IMR-90 (cell line): ENCODE measurements around the gene ATG4A. TPM values are rescaled to one million over a fixed set of nuclear protein-coding genes. Genes with fewer than 3 reads are reported as not detected.

Source experiments
- ATAC-seq: fragments of 200-7000 bp; cut with Tn5 transposase; 2 replicates; pipeline ENCODE4 v1.9.1; 2020; ENCODE audit warnings: low read depth, mild to moderate bottlenecking, moderate library complexity
- BruUV-seq: library from RNA; stranded (reverse); fragments of 400-500 nt; replicated peaks from 2 replicates; lab custom pipeline; 2021; lab: Mats Ljungman, UMichigan
- CTCF ChIA-PET: fragments of 300-600 bp; formaldehyde crosslinking; extraction: SDS; loops from one replicate; lab custom pipeline; 2021; ENCODE audit warnings: antibody characterized with exemption; lab: Yijun Ruan, JAX
- POLR2A ChIA-PET: fragments of 300-600 bp; sonication (Branson Sonifier 250); formaldehyde crosslinking; loops from one replicate; lab custom pipeline; 2022; ENCODE audit warnings: antibody characterized with exemption; ENCODE audit not compliant: unreplicated experiment; lab: Charles Lee
- DNase-seq: peaks from one replicate; pipeline ENCODE4 v3.0.0; 2013
- H2AFZ ChIP-seq: replicated peaks from 2 replicates; pipeline ENCODE3; 2013; ENCODE audit warnings: low read length, mild to moderate bottlenecking; ENCODE audit not compliant: poor library complexity
- H2AK5ac ChIP-seq: 2 replicates; pipeline ENCODE4 v1.6.1; 2013; ENCODE audit warnings: low read depth, low read length, inconsistent platforms
- H2AK9ac ChIP-seq: replicated peaks from 2 replicates; pipeline ENCODE3; 2013; ENCODE audit warnings: mild to moderate bottlenecking, low read depth, low read length, moderate library complexity; ENCODE audit not compliant: poor library complexity
- H2BK120ac ChIP-seq: 2 replicates; pipeline ENCODE4 v1.6.1; 2013; ENCODE audit warnings: low read depth, low read length, inconsistent platforms
- H2BK15ac ChIP-seq: 3 replicates; pipeline ENCODE4 v1.6.1; 2013; ENCODE audit warnings: low read depth, low read length, inconsistent platforms
- H2BK20ac ChIP-seq: 2 replicates; pipeline ENCODE4 v1.6.1; 2013; ENCODE audit warnings: low read depth, mild to moderate bottlenecking, inconsistent platforms, low read length, moderate library complexity
- H2BK5ac ChIP-seq: 2 replicates; pipeline ENCODE4 v1.6.1; 2013; ENCODE audit warnings: mild to moderate bottlenecking, low read depth, low read length, inconsistent platforms; ENCODE audit not compliant: poor library complexity, severe bottlenecking
- H3K14ac ChIP-seq: replicated peaks from 2 replicates; pipeline ENCODE4 v1.6.1; 2013; ENCODE audit warnings: low read depth, low read length, inconsistent platforms
- H3K18ac ChIP-seq: 2 replicates; pipeline ENCODE4 v1.6.1; 2013; ENCODE audit warnings: low read depth, low read length, control low read depth
- H3K23ac ChIP-seq: 2 replicates; pipeline ENCODE4 v1.6.1; 2013; ENCODE audit warnings: low read depth, low read length, inconsistent platforms
- H3K27ac ChIP-seq: 2 replicates; pipeline ENCODE4 v1.5.1; 2013; ENCODE audit warnings: mild to moderate bottlenecking, control low read depth, low read length; ENCODE audit not compliant: insufficient read depth
- H3K27me3 ChIP-seq: 2 replicates; pipeline ENCODE4 v1.6.1; 2013; ENCODE audit warnings: low read length; ENCODE audit not compliant: control insufficient read depth, insufficient read depth
- H3K36me3 ChIP-seq: 2 replicates; pipeline ENCODE4 v1.6.1; 2013; ENCODE audit warnings: low read length, mixed read lengths; ENCODE audit not compliant: control insufficient read depth, insufficient read depth
- H3K4ac ChIP-seq: 2 replicates; pipeline ENCODE4 v1.6.1; 2013; ENCODE audit warnings: low read depth, low read length, inconsistent platforms
- H3K4me1 ChIP-seq: 2 replicates; pipeline ENCODE4 v1.6.1; 2013; ENCODE audit warnings: low read length, mixed read lengths; ENCODE audit not compliant: control insufficient read depth, insufficient read depth
- H3K4me2 ChIP-seq: 2 replicates; pipeline ENCODE4 v1.6.1; 2013; ENCODE audit warnings: low read depth, mild to moderate bottlenecking, control low read depth, low read length, moderate library complexity
- H3K4me3 ChIP-seq: 2 replicates; pipeline ENCODE4 v1.5.1; 2013; ENCODE audit warnings: low read depth, mild to moderate bottlenecking, control low read depth, low read length, moderate library complexity; ENCODE audit not compliant: insufficient read depth
- H3K56ac ChIP-seq: 2 replicates; pipeline ENCODE4 v1.6.1; 2013; ENCODE audit warnings: low read length, inconsistent platforms; ENCODE audit not compliant: insufficient read depth; ENCODE audit errors: extremely low read depth
- H3K79me1 ChIP-seq, 2 experiments: 2 replicates each; pipeline ENCODE4 v1.6.1; 2013; ENCODE audit warnings: low read length in 2 of 2, inconsistent platforms in 1 of 2, low read depth in 1 of 2
- H3K9ac ChIP-seq: 2 replicates; pipeline ENCODE4 v1.6.1; 2013; ENCODE audit warnings: low read depth, low read length, control low read depth
- H3K9me1 ChIP-seq: 2 replicates; pipeline ENCODE4 v1.6.1; 2013; ENCODE audit warnings: low read length, inconsistent platforms; ENCODE audit not compliant: insufficient read depth
- H3K9me3 ChIP-seq: 2 replicates; pipeline ENCODE4 v1.6.1; 2013; ENCODE audit warnings: low read length; ENCODE audit not compliant: control insufficient read depth, insufficient read depth
- H4K20me1 ChIP-seq: 2 replicates; pipeline ENCODE4 v1.6.1; 2013; ENCODE audit warnings: low read length, inconsistent platforms; ENCODE audit not compliant: insufficient read depth
- H4K5ac ChIP-seq: 2 replicates; pipeline ENCODE4 v1.6.1; 2013; ENCODE audit warnings: mild to moderate bottlenecking, low read depth, low read length, control low read depth
- H4K8ac ChIP-seq, 2 experiments: 2 replicates each; pipeline ENCODE4 v1.6.1; 2013; ENCODE audit warnings: low read depth in 2 of 2, low read length in 2 of 2, control low read depth in 1 of 2, inconsistent platforms in 1 of 2
- H4K91ac ChIP-seq: 2 replicates; pipeline ENCODE4 v1.6.1; 2013; ENCODE audit warnings: low read depth, low read length, inconsistent platforms; ENCODE audit not compliant: insufficient read depth
- RAD21 ChIP-seq: IDR thresholded peaks from 2 replicates; pipeline ENCODE4 v1.6.1; 2012; ENCODE audit warnings: low read length, improper control_type of control experiment
- WGBS, 2 experiments: methylation state at CpG; one replicate each; pipeline versions ENCODE4 v1.1.5 to v1.1.7; 2013; ENCODE audit warnings: missing lambda C conversion rate in 2 of 2; ENCODE audit not compliant: insufficient read length in 1 of 2; ENCODE audit errors: extremely low coverage in 2 of 2; 5-methylcytosine and 5-hydroxymethylcytosine counted together
- dilution Hi-C: fragments of 300-500 bp; cut with HindIII; formaldehyde crosslinking; loops from one replicate; pipeline ENCODE4 v1.14.3; 2018; ENCODE audit warnings: low sequenced_read_pairs; ENCODE audit not compliant: unreplicated experiment
- in situ Hi-C: fragments of 300-500 bp; cut with MboI; formaldehyde crosslinking; loops from 3 replicates; pipeline ENCODE4 v1.14.3; 2019; ENCODE audit warnings: low sequenced_read_pairs, inconsistent platforms, mixed read lengths
- intact Hi-C: fragments of 100-400 bp; cut with micrococcal nuclease; formaldehyde crosslinking; loops from 2 replicates; pipeline ENCODE4 v1.10.0; 2022
- polyA plus RNA-seq, 3 experiments: library from polyadenylated mRNA; depleted of rRNA; stranded (reverse); fragments of >200 nt; gene quantifications; 2 replicates each; pipeline ENCODE4 v1.2.3, GENCODE V29; 2012; ENCODE audit warnings: low replicate concordance in 1 of 3
- total RNA-seq: library from RNA; depleted of rRNA; stranded (reverse); fragments of >200 nt; gene quantifications from 2 replicates; pipeline ENCODE4 v1.2.3, GENCODE V29; 2012

ATG4A gene
- total and polyA plus RNA-seq, 2 of the 4 experiments (the other 2 are of a cell fraction), result 8.2 to 14.7 TPM

- WGBS, 2 experiments, result 91% methylated on average over 6 of the region's 11 CpGs; no CpG with 5 or more reads in 1 of the 2 experiments
- no TSS peak for BruUV-seq
- POLR2A ChIA-PET, result no interaction called here
These were observed 67.6 kb downstream of the ATG4A start for GRCh38 chrX:108159028-108159670.

More at GRCh38 chrX:108159028-108159670, 67.6 kb downstream of the ATG4A start:
- Histone ChIP-seq H3K4ac (no peak overlapping the region), H2BK20ac (no peak overlapping the region), H3K9ac (no peak overlapping the region), H2BK120ac (no peak overlapping the region), H4K5ac (no peak overlapping the region), H3K9me1 (no peaks in the 10 kb centered on the region), H4K91ac (no peak overlapping the region), H2AK5ac (no peak overlapping the region), H3K9me3 (no peaks in the 10 kb centered on the region), H2AFZ (peak overlapping the region; percentile 33), H4K8ac (no peak overlapping the region), H3K56ac (no peak overlapping the region), H3K27ac (no peak overlapping the region), H2BK5ac (no peak overlapping the region), H3K36me3 (no peaks in the 10 kb centered on the region), H3K4me2 (no peak overlapping the region), H3K18ac (no peak overlapping the region), H4K20me1 (no peaks in the 10 kb centered on the region), H3K14ac (no peak overlapping the region), H3K27me3 (peaks cover 10% of the 10 kb centered on the region), H3K4me1 (no peaks in the 10 kb centered on the region), H3K79me1 (no peaks in the 10 kb centered on the region), H3K23ac (no peak overlapping the region), H3K4me3 (no peak overlapping the region), H2AK9ac (no peak overlapping the region), H2BK15ac (no peak overlapping the region)
- CTCF ChIA-PET, result no interaction called here
- dilution Hi-C loops, result no loop called here
- in situ Hi-C loops, result no loop called here
- no peak for TF ChIP-seq RAD21
- intact Hi-C loops, result no loop called here
- no peak for ATAC-seq
- no peak for DNase-seq
